ENCODE results near the gene RBM20.

- no peak for TF ChIP-seq POLR2A (IDR thresholded peaks at IDR 0.05)
- TF ChIP-seq, protein P1, sequence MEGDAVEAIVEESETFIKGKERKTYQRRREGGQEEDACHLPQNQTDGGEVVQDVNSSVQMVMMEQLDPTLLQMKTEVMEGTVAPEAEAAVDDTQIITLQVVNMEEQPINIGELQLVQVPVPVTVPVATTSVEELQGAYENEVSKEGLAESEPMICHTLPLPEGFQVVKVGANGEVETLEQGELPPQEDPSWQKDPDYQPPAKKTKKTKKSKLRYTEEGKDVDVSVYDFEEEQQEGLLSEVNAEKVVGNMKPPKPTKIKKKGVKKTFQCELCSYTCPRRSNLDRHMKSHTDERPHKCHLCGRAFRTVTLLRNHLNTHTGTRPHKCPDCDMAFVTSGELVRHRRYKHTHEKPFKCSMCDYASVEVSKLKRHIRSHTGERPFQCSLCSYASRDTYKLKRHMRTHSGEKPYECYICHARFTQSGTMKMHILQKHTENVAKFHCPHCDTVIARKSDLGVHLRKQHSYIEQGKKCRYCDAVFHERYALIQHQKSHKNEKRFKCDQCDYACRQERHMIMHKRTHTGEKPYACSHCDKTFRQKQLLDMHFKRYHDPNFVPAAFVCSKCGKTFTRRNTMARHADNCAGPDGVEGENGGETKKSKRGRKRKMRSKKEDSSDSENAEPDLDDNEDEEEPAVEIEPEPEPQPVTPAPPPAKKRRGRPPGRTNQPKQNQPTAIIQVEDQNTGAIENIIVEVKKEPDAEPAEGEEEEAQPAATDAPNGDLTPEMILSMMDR (IDR thresholded peaks at IDR 0.05), result no peak
Observed at GRCh38 chr10:110744782-110745181, 100.6 kb downstream of the RBM20 start.

All from gastroesophageal sphincter (tissue), 3 donors.